ENCODE results near the gene ELF1. TPM values are rescaled to one million over a fixed set of nuclear protein-coding genes. Genes with fewer than 3 reads are reported as not detected.

The ELF1 gene
- polyA plus RNA-seq, 1 of the 3 experiments (the other 2 are of a cell fraction): 11.1 TPM

DNA sequence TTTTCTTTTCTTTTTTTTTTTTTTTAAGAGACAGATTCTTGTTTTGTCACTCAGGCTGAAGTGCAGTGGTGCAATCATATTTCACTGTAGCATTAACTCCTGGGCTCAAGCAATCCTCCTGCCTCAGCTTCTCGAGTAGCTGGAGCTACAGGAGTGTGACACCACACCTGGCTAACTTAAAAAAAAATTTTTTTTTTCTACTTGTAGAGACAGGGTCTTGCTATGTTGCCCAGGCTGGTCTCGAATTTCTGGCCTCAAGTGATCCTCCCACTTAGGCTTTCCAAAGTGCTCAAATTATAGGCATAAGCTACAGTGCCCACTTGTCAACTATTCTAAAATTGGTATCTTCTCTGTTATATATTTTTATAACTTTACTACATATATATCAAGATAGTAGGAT is 6.6 kb downstream of the ELF1 start:
- Histone ChIP-seq H3K36me3 (replicated peaks in 1 of 2; ENCODE audit: control insufficient read depth in 1 of 2, insufficient read depth in 2 of 2, low read length in 1 of 2) (no peaks in the 10 kb centered on the region), H3K9me3 (no peaks in the 10 kb centered on the region), H3F3A (replicated peaks; ENCODE audit: insufficient read depth) (peaks cover 4% of the 10 kb centered on the region), H3K4me3 (ENCODE audit: low read depth in 2 of 2, low read length in 1 of 2) (no peak overlapping the region), H3K4me2 (no peak overlapping the region), H4K20me1 (ENCODE audit: insufficient read depth) (peaks cover 4% of the 10 kb centered on the region; the same call in 1 of the 2 replicates), H3K9ac (no peak overlapping the region), H3K4me1 (ENCODE audit: control insufficient read depth in 1 of 2, insufficient read depth in 2 of 2, low read depth in 1 of 2, low read length in 1 of 2) (peaks cover 2 to 7% of the 10 kb centered on the region in 2 experiments; a peak in 2 of 4 replicates), H3K27me3 (ENCODE audit: insufficient read depth) (no peaks in the 10 kb centered on the region), H3K9me2 (no peaks in the 10 kb centered on the region), H3K27ac (ENCODE audit: low read depth in 2 of 2, low read length in 1 of 2) (no peak overlapping the region), H3K79me2 (ENCODE audit: insufficient read depth) (peaks cover 10% of the 10 kb centered on the region), H2AFZ (ENCODE audit: low read depth) (no peak overlapping the region)
- ChIA-PET POLR2A (no interaction called here), CTCF (no interaction called here)
- TF ChIP-seq GATA2 (CRISPR knock-in tag; IDR thresholded peaks at IDR 0.05): no peak
- TF ChIP-seq FOSL2 (IDR thresholded peaks at IDR 0.05; ENCODE audit: borderline replicate concordance, low read depth): no peak
- TF ChIP-seq FOXM1 (IDR thresholded peaks at IDR 0.05; ENCODE audit: low read depth): no peak
- no peak for TF ChIP-seq GABPA (IDR thresholded peaks at IDR 0.05; ENCODE audit: low read depth)
- TF ChIP-seq POLR2AphosphoS5 (IDR thresholded peaks at IDR 0.05; ENCODE audit: low read depth, low read length): no peak
- TF ChIP-seq SIN3A (IDR thresholded peaks at IDR 0.05; ENCODE audit: borderline replicate concordance, low read depth, low read length): no peak
- DNase-seq: no peak
- WGBS (ENCODE audit: low lambda C conversion rate): 58% methylated on average over 2 of the region's 2 CpGs

DNA sequence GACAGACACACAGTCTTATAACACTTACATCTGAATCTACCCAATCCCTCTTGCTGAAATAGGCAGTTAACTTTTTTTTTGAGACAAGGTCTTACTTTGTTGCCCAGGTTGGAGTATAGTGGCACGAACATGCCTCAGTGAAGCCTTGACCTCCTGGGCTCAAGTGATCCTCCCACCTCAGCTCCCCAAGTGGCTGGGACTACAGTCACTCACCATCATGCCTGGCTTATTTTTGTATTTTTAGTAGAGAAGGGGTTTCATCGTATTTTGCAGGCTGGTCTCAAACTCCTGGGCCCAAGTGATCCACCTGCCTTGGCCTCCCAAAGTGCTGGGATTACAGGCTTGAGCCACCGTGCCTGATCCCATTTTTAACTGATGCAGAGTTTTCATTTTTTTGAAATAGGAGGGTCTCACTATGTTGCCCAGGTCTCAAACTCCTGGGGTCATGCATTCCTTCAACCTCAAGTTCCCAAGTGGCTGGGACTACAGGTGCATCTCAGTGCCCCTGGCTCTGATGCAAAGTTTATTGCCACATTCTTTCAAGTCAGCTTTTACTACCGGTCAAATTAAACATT is 7.6 kb downstream of the ELF1 start:
- Histone ChIP-seq H3K27me3 (ENCODE audit: insufficient read depth) (no peaks in the 10 kb centered on the region), H3K4me1 (ENCODE audit: control insufficient read depth in 1 of 2, insufficient read depth in 2 of 2, low read depth in 1 of 2, low read length in 1 of 2) (peaks cover 2 to 7% of the 10 kb centered on the region in 2 experiments; a peak in 2 of 4 replicates), H3K4me2 (no peak overlapping the region), H3K9me2 (no peaks in the 10 kb centered on the region), H3K27ac (ENCODE audit: low read depth in 2 of 2, low read length in 1 of 2) (no peak overlapping the region), H3K4me3 (ENCODE audit: low read depth in 2 of 2, low read length in 1 of 2) (no peak overlapping the region), H3K9me3 (no peaks in the 10 kb centered on the region), H3K79me2 (ENCODE audit: insufficient read depth) (peaks cover 9% of the 10 kb centered on the region), H4K20me1 (ENCODE audit: insufficient read depth) (peaks cover 4% of the 10 kb centered on the region), H3K36me3 (replicated peaks in 1 of 2; ENCODE audit: control insufficient read depth in 1 of 2, insufficient read depth in 2 of 2, low read length in 1 of 2) (no peaks in the 10 kb centered on the region), H3K9ac (no peak overlapping the region), H2AFZ (ENCODE audit: low read depth) (no peak overlapping the region), H3F3A (replicated peaks; ENCODE audit: insufficient read depth) (no peaks in the 10 kb centered on the region)
- 98% methylated on average over 4 of the region's 4 CpGs for WGBS (ENCODE audit: low lambda C conversion rate)
- CTCF ChIA-PET: interaction anchor here (1.1 to 1.9 kb wide), 2 partner anchors 8 to 19 kb away, joined by 3 to 5 read pairs; partner anchors contain the start of gene ELF1
- TF ChIP-seq TAF1 (IDR thresholded peaks at IDR 0.05; ENCODE audit: borderline replicate concordance, low read depth, low read length): no peak
- TF ChIP-seq JUND (IDR thresholded peaks at IDR 0.05): no peak
- TF ChIP-seq, protein P1, sequence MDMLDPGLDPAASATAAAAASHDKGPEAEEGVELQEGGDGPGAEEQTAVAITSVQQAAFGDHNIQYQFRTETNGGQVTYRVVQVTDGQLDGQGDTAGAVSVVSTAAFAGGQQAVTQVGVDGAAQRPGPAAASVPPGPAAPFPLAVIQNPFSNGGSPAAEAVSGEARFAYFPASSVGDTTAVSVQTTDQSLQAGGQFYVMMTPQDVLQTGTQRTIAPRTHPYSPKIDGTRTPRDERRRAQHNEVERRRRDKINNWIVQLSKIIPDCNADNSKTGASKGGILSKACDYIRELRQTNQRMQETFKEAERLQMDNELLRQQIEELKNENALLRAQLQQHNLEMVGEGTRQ (IDR thresholded peaks at IDR 0.05; ENCODE audit: borderline replicate concordance, low read depth, low read length): no peak
- no peak for TF ChIP-seq RXRA (IDR thresholded peaks at IDR 0.05; ENCODE audit: borderline replicate concordance, low read depth)
- POLR2A ChIA-PET: no interaction called here
- no peak for DNase-seq

DNA sequence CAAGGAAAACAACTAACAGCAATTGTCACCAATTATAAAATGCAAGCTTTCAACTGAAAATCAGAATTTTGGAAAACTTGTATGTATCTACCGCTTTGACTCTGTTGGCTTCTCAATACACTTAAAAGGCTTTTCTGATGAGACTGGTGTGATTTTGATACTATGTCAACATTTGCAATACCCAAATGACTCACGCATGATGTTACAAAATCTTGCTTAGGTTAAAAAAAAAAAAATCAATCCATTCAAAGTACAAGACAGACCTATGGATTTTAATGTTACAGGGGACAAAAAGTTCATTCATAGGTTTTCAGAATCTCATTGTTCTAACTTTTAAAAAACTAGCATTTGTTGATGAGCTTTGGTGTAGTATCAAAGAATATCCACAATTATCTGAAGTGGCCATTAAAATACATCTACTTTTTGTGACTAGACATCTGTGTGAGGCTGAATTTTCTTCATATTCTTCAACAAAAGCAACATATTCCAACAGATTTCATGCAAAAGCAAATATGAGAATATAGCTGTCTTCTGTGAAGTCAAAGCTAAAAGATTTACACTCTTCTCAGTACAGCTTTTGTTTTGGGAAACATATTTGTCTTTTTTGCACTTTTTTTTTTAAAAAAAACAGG is 10.7 kb downstream of the ELF1 start:
- Histone ChIP-seq H3K79me2 (ENCODE audit: insufficient read depth) (peaks cover 23% of the 10 kb centered on the region; the same call in 1 of the 2 replicates), H4K20me1 (ENCODE audit: insufficient read depth) (peaks cover 4% of the 10 kb centered on the region)
- no peak for DNase-seq
- TF ChIP-seq GATA2 (CRISPR knock-in tag; IDR thresholded peaks at IDR 0.05) (no peak), YY1 (IDR thresholded peaks at IDR 0.05; ENCODE audit: low read depth) (no peak), EP300 (IDR thresholded peaks at IDR 0.05; ENCODE audit: borderline replicate concordance in 1 of 2, low read depth in 1 of 2, low read length in 1 of 2) (no peak), SIN3A (IDR thresholded peaks at IDR 0.05; ENCODE audit: borderline replicate concordance, low read depth, low read length) (no peak), FOXM1 (IDR thresholded peaks at IDR 0.05; ENCODE audit: low read depth) (no peak), RFX5 (IDR thresholded peaks at IDR 0.05; ENCODE audit: low read length) (no peak), RAD21 (IDR thresholded peaks at IDR 0.05; ENCODE audit: low read length) (no peak), TAF1 (IDR thresholded peaks at IDR 0.05; ENCODE audit: borderline replicate concordance, low read depth, low read length) (no peak), FOSL2 (IDR thresholded peaks at IDR 0.05; ENCODE audit: borderline replicate concordance, low read depth) (no peak)
- TF ChIP-seq, protein P2, sequence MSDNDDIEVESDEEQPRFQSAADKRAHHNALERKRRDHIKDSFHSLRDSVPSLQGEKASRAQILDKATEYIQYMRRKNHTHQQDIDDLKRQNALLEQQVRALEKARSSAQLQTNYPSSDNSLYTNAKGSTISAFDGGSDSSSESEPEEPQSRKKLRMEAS (IDR thresholded peaks at IDR 0.05; ENCODE audit: low read depth): no peak
- TF ChIP-seq, protein P3, sequence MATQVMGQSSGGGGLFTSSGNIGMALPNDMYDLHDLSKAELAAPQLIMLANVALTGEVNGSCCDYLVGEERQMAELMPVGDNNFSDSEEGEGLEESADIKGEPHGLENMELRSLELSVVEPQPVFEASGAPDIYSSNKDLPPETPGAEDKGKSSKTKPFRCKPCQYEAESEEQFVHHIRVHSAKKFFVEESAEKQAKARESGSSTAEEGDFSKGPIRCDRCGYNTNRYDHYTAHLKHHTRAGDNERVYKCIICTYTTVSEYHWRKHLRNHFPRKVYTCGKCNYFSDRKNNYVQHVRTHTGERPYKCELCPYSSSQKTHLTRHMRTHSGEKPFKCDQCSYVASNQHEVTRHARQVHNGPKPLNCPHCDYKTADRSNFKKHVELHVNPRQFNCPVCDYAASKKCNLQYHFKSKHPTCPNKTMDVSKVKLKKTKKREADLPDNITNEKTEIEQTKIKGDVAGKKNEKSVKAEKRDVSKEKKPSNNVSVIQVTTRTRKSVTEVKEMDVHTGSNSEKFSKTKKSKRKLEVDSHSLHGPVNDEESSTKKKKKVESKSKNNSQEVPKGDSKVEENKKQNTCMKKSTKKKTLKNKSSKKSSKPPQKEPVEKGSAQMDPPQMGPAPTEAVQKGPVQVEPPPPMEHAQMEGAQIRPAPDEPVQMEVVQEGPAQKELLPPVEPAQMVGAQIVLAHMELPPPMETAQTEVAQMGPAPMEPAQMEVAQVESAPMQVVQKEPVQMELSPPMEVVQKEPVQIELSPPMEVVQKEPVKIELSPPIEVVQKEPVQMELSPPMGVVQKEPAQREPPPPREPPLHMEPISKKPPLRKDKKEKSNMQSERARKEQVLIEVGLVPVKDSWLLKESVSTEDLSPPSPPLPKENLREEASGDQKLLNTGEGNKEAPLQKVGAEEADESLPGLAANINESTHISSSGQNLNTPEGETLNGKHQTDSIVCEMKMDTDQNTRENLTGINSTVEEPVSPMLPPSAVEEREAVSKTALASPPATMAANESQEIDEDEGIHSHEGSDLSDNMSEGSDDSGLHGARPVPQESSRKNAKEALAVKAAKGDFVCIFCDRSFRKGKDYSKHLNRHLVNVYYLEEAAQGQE (IDR thresholded peaks at IDR 0.05; ENCODE audit: low read depth, low read length): no peak

More for the DNA sequence above, 10.7 kb downstream of the ELF1 start:
- no peaks in the 10 kb centered on the region for H3K9me3 ChIP-seq
- WGBS (ENCODE audit: low lambda C conversion rate): 88% methylated on average over 2 of the region's 2 CpGs
- H3K4me2 ChIP-seq: no peak overlapping the region
- CTCF ChIA-PET: interaction anchor here (0.8 to 1.9 kb wide), 2 partner anchors 16 to 231 kb away, joined by 4 to 6 read pairs; no protein-coding TSS in a partner anchor
- H3K27ac ChIP-seq (ENCODE audit: low read depth in 2 of 2, low read length in 1 of 2): no peak overlapping the region
- peaks cover 3% of the 10 kb centered on the region for H3F3A ChIP-seq (replicated peaks; ENCODE audit: insufficient read depth)
- H3K9ac ChIP-seq: no peak overlapping the region
- POLR2A ChIA-PET: no interaction called here
- peaks cover 2 to 17% of the 10 kb centered on the region in 2 experiments; a peak in 3 of 4 replicates for H3K4me1 ChIP-seq (ENCODE audit: control insufficient read depth in 1 of 2, insufficient read depth in 2 of 2, low read depth in 1 of 2, low read length in 1 of 2)
- no peak overlapping the region for H3K4me3 ChIP-seq (ENCODE audit: low read depth in 2 of 2, low read length in 1 of 2)
- no peaks in the 10 kb centered on the region for H3K27me3 ChIP-seq (ENCODE audit: insufficient read depth)
- H3K36me3 ChIP-seq (replicated peaks in 1 of 2; ENCODE audit: control insufficient read depth in 1 of 2, insufficient read depth in 2 of 2, low read length in 1 of 2): no peaks in the 10 kb centered on the region
- no peak overlapping the region for H2AFZ ChIP-seq (ENCODE audit: low read depth)
- H3K9me2 ChIP-seq: no peaks in the 10 kb centered on the region

All from SK-N-SH (cell line).